Natural killer cell (primary cell): ENCODE measurements around the gene EEF1AKMT1. TPM values are rescaled to one million over a fixed set of nuclear protein-coding genes. Genes with fewer than 3 reads are reported as not detected.

ENCODE experiments used
- ATAC-seq, 3 donors: fragments of 150-1000 bp in 2 of 3; fragments of 200-7000 bp in 1 of 3; cut with Tn5 transposase; 1 replicate in 1 of 3; 2 replicates in 2 of 3; pipeline ENCODE4 v1.10.0; 2021; ENCODE audit warnings: mild to moderate bottlenecking in 2 of 3, moderate library complexity in 2 of 3
- DNase-seq, 2 donors: peaks; one replicate each; pipeline versions ENCODE4 v3.0.0 to v3.0.0-alpha.2; 2013 to 2021; ENCODE audit warnings: mixed read lengths in 1 of 2
- H3K27ac ChIP-seq: one replicate; pipeline ENCODE4 v1.5.1; 2013; ENCODE audit warnings: mild to moderate bottlenecking, low read length
- H3K27me3 ChIP-seq: one replicate; pipeline ENCODE4 v1.6.1; 2013; ENCODE audit warnings: low read length; ENCODE audit not compliant: control insufficient read depth, insufficient read depth
- H3K36me3 ChIP-seq: one replicate; pipeline ENCODE4 v1.6.1; 2013; ENCODE audit warnings: low read length; ENCODE audit not compliant: control insufficient read depth, insufficient read depth
- H3K4me1 ChIP-seq: one replicate; pipeline ENCODE4 v1.6.1; 2013; ENCODE audit warnings: low read length; ENCODE audit not compliant: control insufficient read depth, insufficient read depth
- H3K4me3 ChIP-seq: one replicate; pipeline ENCODE4 v1.5.1; 2013; ENCODE audit warnings: low read length
- H3K9me3 ChIP-seq: one replicate; pipeline ENCODE4 v1.6.1; 2013; ENCODE audit warnings: low read length; ENCODE audit not compliant: control insufficient read depth, insufficient read depth
- H3K27ac Mint-ChIP-seq, 2 donors: one replicate each; pipeline ENCODE4 v1.8.0; 2022; ENCODE audit warnings: mild to moderate bottlenecking in 2 of 2, mixed read lengths in 2 of 2, moderate library complexity in 1 of 2
- H3K27me3 Mint-ChIP-seq, 2 donors: one replicate each; pipeline ENCODE4 v1.8.0; 2022; ENCODE audit warnings: low read depth in 2 of 2, mixed read lengths in 2 of 2
- H3K36me3 Mint-ChIP-seq: one replicate; pipeline ENCODE4 v1.8.0; 2022; ENCODE audit warnings: mixed read lengths
- H3K4me1 Mint-ChIP-seq, 2 donors: one replicate each; pipeline ENCODE4 v1.8.0; 2022; ENCODE audit warnings: mixed read lengths in 2 of 2
- H3K4me3 Mint-ChIP-seq: one replicate; pipeline ENCODE4 v1.8.0; 2022; ENCODE audit warnings: mild to moderate bottlenecking, moderate library complexity, mixed read lengths
- H3K9me3 Mint-ChIP-seq, 2 donors: one replicate each; pipeline ENCODE4 v1.8.0; 2022; ENCODE audit warnings: mixed read lengths in 2 of 2
- WGBS: methylation state at CpG from one replicate; pipeline ENCODE4 v1.1.7; 2013; ENCODE audit warnings: missing lambda C conversion rate; ENCODE audit not compliant: insufficient coverage; 5-methylcytosine and 5-hydroxymethylcytosine counted together
- intact Hi-C: fragments of 100-400 bp; cut with micrococcal nuclease; formaldehyde crosslinking; loops from one replicate; pipeline ENCODE4 v1.14.2; 2022
- total RNA-seq, 4 donors: library from RNA; stranded (reverse); fragments of 120-200 nt in 1 of 4; gene quantifications; one replicate each; pipeline versions ENCODE4 v1.2.3 to v1.2.4, GENCODE V29; 2013 to 2022
- TF ChIP-seq, protein P1 (sequence below): fragments of 200-600 bp; IDR thresholded peaks from one replicate; pipeline ENCODE4 v1.8.0; 2022; ENCODE audit warnings: antibody characterized with exemption

Gene EEF1AKMT1
- total RNA-seq, 3 donors from 2014 or later (not counting 1 experiment from before 2014, with no cell fraction given) = 3.8 to 5.1 (median 4.6) TPM

DNA sequence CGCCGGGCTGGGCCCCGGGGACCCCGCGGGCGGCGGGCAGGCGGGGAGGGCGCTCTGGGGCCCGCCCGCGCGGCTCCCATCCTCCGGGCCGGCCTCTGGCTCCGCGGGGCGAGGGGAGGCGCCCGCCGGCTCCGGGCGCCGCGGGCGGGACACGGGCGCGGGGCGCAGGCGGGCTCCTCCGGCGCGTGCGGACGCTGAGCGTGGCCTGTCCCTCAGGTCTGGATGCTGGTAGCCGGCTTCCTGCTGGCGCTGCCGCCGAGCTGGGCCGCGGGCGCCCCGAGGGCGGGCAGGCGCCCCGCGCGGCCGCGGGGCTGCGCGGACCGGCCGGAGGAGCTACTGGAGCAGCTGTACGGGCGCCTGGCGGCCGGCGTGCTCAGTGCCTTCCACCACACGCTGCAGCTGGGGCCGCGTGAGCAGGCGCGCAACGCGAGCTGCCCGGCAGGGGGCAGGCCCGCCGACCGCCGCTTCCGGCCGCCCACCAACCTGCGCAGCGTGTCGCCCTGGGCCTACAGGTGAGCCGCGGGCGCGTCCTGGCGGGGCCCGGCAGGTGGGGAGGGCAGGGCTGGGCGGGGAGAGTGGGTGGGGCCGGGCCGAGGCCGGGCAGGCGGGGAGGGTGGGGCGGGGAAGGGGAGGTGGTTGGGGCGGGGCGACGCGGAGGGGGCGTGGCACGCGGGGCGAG lies 69.8 kb downstream of the EEF1AKMT1 start:
- Mint-ChIP-seq H3K27ac (peak overlapping the region in 1 of 2 donors; percentile 75), H3K36me3 (no peaks in the 10 kb centered on the region), H3K4me3 (peak overlapping the region; percentile 74), H3K9me3 (no peaks in the 10 kb centered on the region), H3K27me3 (peaks cover 18 to 25% of the 10 kb centered on the region in 2 donors), H3K4me1 (peaks cover 11 to 17% of the 10 kb centered on the region in 2 donors)
- Histone ChIP-seq H3K4me1 (peaks cover 14% of the 10 kb centered on the region), H3K27me3 (peaks cover 3% of the 10 kb centered on the region), H3K36me3 (no peaks in the 10 kb centered on the region), H3K27ac (no peak overlapping the region), H3K4me3 (no peak overlapping the region), H3K9me3 (no peaks in the 10 kb centered on the region)
- WGBS = under 1% methylated on average over 78 of the region's 98 CpGs
- intact Hi-C loops = loop anchor here (2.0 to 10.0 kb wide), 2 partner anchors 35 to 179 kb away; partner anchors contain the start of gene CRYL1
- ATAC-seq (peak; percentile 89 to 92 (median 92)), DNase-seq (peak; percentile 71 to 87)
- TF ChIP-seq, protein P1, sequence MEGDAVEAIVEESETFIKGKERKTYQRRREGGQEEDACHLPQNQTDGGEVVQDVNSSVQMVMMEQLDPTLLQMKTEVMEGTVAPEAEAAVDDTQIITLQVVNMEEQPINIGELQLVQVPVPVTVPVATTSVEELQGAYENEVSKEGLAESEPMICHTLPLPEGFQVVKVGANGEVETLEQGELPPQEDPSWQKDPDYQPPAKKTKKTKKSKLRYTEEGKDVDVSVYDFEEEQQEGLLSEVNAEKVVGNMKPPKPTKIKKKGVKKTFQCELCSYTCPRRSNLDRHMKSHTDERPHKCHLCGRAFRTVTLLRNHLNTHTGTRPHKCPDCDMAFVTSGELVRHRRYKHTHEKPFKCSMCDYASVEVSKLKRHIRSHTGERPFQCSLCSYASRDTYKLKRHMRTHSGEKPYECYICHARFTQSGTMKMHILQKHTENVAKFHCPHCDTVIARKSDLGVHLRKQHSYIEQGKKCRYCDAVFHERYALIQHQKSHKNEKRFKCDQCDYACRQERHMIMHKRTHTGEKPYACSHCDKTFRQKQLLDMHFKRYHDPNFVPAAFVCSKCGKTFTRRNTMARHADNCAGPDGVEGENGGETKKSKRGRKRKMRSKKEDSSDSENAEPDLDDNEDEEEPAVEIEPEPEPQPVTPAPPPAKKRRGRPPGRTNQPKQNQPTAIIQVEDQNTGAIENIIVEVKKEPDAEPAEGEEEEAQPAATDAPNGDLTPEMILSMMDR = peak; percentile 31

DNA sequence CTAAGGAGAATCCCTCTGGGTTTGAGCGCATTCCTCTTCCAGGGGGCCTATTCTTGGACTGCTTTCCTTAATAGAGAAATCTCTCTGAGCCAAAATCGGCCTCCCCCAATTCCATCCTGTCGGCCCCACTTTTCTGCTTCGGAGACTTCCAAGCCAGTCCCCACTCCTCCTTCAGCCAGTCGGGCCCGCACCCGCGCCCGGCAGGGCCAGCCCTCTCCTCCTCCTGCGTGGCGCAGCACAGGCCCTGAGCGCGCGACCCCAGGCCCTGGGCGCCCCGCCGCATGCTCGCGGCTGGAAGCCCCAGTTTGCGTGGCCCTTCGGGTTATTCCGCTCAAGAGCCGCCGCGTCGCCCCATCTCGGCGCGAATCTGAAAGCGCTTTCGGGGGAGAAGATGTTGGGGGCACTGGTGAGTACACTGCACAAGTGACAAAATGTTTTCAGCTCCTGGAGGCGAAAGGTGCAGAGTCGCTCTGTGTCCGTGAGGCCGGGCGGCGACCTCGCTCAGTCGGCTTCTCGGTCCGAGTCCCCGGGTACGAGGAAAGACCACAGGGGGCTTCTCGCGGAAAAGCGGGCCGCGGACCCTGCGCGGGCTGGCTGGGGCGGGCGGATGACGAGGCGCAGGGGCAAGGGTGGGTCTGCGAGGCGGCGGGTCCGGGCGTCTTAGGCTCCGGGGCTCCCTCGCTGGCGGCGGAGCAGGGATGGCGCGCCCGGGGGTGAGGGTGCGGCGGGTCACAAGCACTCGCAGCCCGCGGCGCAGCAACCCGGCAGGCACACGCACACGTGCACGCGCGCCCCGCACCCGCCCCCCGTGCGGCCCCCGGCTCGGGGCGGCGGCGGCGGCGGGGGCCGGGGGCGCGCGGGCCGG lies 70.6 kb downstream of the EEF1AKMT1 start, which contains the start of gene IL17D:
Gene IL17D (plus strand): TSS at position 785 of the 865 bp plus-strand sequence. CDS start 303 bp downstream, outside the sequence.
- TF ChIP-seq, protein P1 = no peak
- peaks cover 11 to 17% of the 10 kb centered on the region in 2 donors for H3K4me1 Mint-ChIP-seq
- ATAC-seq (peak; percentile 35 to 41 (median 39)), DNase-seq (peak; percentile 37 to 63)
- peak within 1 kb of the TSS in 1 of 2 donors; percentile 90 for H3K27ac Mint-ChIP-seq
- H3K9me3 Mint-ChIP-seq = no peaks in the 10 kb centered on the region
- intact Hi-C loops = loop anchor here (2.0 to 10.0 kb wide), 2 partner anchors 34 to 178 kb away; partner anchors contain the start of gene CRYL1
- peak within 1 kb of the TSS; percentile 90 for H3K4me3 Mint-ChIP-seq
- peak within 1 kb of the TSS; percentile 49 for H3K4me3 ChIP-seq
- WGBS = under 1% methylated on average over 94 of the region's 94 CpGs
- peaks cover 14% of the 10 kb centered on the region for H3K4me1 ChIP-seq
- no peaks in the 10 kb centered on the region for H3K9me3 ChIP-seq
- no peaks in the 10 kb centered on the region for H3K36me3 Mint-ChIP-seq
- peaks cover 18 to 28% of the 10 kb centered on the region in 2 donors for H3K27me3 Mint-ChIP-seq
- peaks cover 3% of the 10 kb centered on the region for H3K27me3 ChIP-seq
- H3K27ac ChIP-seq = no peak within 1 kb of the TSS
- H3K36me3 ChIP-seq = no peaks in the 10 kb centered on the region

DNA sequence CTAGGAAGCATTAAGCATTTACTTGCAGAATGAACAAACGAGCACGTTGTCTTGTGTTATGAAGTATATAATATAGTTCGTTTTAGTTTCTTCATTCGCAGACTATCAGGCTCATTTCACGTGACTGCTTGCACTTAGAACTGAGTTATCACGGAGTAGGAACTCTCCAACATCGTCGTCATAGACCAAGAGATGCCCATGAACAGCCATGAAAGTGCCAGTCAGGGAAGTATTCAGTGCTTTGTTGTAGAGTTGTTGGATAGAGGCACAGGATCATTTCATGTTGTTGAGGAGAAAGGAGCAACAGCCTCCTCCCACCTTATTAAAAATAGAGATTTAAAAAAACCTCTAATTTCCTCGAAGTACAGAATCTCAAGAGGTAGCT lies 71.2 kb downstream of the EEF1AKMT1 start:
- Mint-ChIP-seq H3K36me3 (no peaks in the 10 kb centered on the region), H3K4me1 (peaks cover 11 to 17% of the 10 kb centered on the region in 2 donors), H3K27ac (peak overlapping the region in 1 of 2 donors; percentile 90), H3K4me3 (peak overlapping the region; percentile 90), H3K27me3 (peaks cover 18 to 29% of the 10 kb centered on the region in 2 donors), H3K9me3 (no peaks in the 10 kb centered on the region)
- H3K27me3 ChIP-seq = peaks cover 3% of the 10 kb centered on the region
- ATAC-seq (no peak), DNase-seq (peak in 1 of 2 donors; percentile 29)
- H3K4me1 ChIP-seq = peaks cover 14% of the 10 kb centered on the region
- 17% methylated on average over 9 of the region's 9 CpGs for WGBS
- no peaks in the 10 kb centered on the region for H3K9me3 ChIP-seq
- H3K27ac ChIP-seq = no peak overlapping the region
- no peak overlapping the region for H3K4me3 ChIP-seq
- TF ChIP-seq, protein P1 = no peak
- intact Hi-C loops = loop anchor here (2.0 to 10.0 kb wide), 2 partner anchors 34 to 178 kb away; partner anchors contain the start of gene CRYL1
- H3K36me3 ChIP-seq = no peaks in the 10 kb centered on the region
